ENCODE data around the gene ODAPH.
"Not testable (repeated sequence)": the region's sequence is repeated elsewhere in the genome, so short reads cannot be mapped to it uniquely, and the experiment has no call there.

DNA sequence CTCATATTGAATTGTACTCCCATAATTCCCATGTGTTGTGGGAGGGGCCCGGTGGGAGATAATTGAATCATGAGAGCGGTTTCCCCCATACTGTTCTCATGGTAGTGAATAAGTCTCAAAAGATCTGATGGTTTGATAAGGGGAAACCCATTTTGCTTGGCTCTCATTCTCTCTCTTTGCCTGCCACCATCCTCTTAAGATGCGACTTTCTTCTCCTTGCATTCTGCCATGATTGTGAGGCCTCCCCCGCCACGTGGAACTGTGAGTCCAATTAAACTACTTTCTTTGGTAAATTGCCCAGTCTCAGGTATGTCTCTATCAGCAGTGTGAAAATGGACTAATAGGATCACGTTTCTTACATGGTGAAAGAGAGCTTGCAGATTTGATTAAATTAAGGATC, 18.6 kb upstream of the ODAPH start:
- TF ChIP-seq POLR2A (IDR thresholded peaks at IDR 0.05; ENCODE audit: low read depth, low read length); CTCF (conservative IDR thresholded peaks at IDR 0.05; ENCODE audit: low read depth, low read length); SMC3 (IDR thresholded peaks at IDR 0.05; ENCODE audit: low read depth, low read length); CHD1 (IDR thresholded peaks at IDR 0.05; ENCODE audit: low read depth, low read length); RCOR1 (IDR thresholded peaks at IDR 0.05; ENCODE audit: insufficient replicate concordance, low read length); MXI1 (IDR thresholded peaks at IDR 0.05; ENCODE audit: borderline replicate concordance, low read depth, low read length); CEBPB (IDR thresholded peaks at IDR 0.05; ENCODE audit: low read depth, low read length); BHLHE40 (IDR thresholded peaks at IDR 0.05; ENCODE audit: low read depth, low read length): not testable (repeated sequence)
- TF ChIP-seq, protein P1, sequence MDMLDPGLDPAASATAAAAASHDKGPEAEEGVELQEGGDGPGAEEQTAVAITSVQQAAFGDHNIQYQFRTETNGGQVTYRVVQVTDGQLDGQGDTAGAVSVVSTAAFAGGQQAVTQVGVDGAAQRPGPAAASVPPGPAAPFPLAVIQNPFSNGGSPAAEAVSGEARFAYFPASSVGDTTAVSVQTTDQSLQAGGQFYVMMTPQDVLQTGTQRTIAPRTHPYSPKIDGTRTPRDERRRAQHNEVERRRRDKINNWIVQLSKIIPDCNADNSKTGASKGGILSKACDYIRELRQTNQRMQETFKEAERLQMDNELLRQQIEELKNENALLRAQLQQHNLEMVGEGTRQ (IDR thresholded peaks at IDR 0.05; ENCODE audit: low read depth, low read length), result not testable (repeated sequence)
